GM12874 (cell line): ENCODE results near the gene ZNF763.

Source experiments
- TF ChIP-seq, protein P1 (sequence below): IDR thresholded peaks from 2 replicates; pipeline ENCODE4 v1.5.1; 2011; ENCODE audit warnings: low read depth, mild to moderate bottlenecking, control low read depth, low read length, moderate library complexity; ENCODE audit not compliant: insufficient read depth

Gene ZNF763

DNA sequence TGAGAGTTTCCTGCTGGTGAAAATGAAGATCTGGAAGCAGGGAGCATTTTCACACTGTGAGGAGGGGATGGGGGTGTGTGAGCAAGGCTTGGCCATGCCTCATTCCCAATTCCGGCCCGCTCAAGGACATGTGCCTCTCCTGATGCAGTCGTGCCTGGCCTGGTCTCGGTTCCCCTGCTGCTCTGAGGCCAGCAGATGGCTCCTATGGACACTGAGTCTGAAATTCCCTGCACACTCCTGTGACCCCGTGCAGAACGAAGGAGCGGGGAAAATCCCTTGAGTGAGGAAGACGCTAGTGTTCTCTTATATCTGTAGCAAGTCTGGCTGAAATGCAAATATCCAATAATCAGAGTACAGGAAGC lies 363 bp upstream of the ZNF763 start:
- TF ChIP-seq, protein P1, sequence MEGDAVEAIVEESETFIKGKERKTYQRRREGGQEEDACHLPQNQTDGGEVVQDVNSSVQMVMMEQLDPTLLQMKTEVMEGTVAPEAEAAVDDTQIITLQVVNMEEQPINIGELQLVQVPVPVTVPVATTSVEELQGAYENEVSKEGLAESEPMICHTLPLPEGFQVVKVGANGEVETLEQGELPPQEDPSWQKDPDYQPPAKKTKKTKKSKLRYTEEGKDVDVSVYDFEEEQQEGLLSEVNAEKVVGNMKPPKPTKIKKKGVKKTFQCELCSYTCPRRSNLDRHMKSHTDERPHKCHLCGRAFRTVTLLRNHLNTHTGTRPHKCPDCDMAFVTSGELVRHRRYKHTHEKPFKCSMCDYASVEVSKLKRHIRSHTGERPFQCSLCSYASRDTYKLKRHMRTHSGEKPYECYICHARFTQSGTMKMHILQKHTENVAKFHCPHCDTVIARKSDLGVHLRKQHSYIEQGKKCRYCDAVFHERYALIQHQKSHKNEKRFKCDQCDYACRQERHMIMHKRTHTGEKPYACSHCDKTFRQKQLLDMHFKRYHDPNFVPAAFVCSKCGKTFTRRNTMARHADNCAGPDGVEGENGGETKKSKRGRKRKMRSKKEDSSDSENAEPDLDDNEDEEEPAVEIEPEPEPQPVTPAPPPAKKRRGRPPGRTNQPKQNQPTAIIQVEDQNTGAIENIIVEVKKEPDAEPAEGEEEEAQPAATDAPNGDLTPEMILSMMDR, result no peak

GRCh38 chr19:11970174-11970573 lies 5.3 kb downstream of the ZNF763 start:
- TF ChIP-seq, protein P1, result no peak

DNA sequence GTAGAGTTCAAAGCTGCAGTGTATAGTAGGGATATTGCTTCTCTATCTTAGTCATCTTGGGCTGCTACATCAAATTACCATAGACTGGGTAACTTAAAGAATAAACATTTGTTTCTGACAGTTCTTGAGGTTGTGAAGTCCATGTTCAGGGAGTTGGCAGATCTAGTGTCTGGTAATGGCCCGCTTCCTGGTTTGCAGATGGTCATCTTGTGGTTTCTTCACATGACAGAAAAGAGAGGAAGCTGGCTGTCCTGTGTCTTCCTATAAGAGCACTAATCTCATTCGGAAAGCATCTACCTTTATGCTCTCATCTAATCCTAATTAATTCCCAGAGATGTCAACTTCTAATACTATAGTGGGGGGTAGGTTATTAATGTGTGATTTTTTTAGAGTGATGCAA lies 6.2 kb downstream of the ZNF763 start:
- TF ChIP-seq, protein P1, result no peak

GRCh38 chr19:11973019-11973810 lies 8.4 kb downstream of the ZNF763 start:
- TF ChIP-seq, protein P1, result no peak

- TF ChIP-seq, protein P1, result no peak
These were observed 13.8 kb downstream of the ZNF763 start for GRCh38 chr19:11978492-11979100.

DNA sequence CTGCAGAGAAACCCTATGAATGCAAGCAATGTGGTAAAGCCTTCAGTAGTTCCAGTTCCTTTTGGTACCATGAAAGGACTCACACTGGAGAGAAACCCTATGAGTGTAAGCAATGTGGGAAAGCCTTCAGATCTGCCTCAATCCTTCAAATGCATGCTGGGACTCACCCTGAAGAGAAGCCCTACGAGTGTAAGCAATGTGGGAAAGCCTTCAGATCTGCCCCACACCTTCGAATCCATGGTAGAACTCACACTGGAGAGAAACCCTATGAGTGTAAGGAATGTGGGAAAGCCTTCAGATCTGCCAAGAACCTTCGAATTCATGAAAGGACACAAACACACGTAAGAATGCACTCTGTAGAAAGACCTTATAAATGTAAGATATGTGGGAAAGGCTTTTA lies 14.7 kb downstream of the ZNF763 start:
- TF ChIP-seq, protein P1, result no peak

- TF ChIP-seq, protein P1, result no peak
These were observed 17.7 kb downstream of the ZNF763 start for GRCh38 chr19:11982526-11982925.
